HCT116 (cell line): ENCODE results near the gene COX20. TPM values are rescaled to one million over a fixed set of nuclear protein-coding genes. Genes with fewer than 3 reads are reported as not detected.

Experiments used
- ATAC-seq: fragments of 200-7000 bp; cut with Tn5 transposase; 2 replicates; pipeline ENCODE4 v1.9.1; 2020; ENCODE audit warnings: mild to moderate bottlenecking, moderate library complexity
- BruUV-seq: library from RNA; stranded (reverse); fragments of 400-500 nt; replicated peaks from 2 replicates; lab custom pipeline; 2021; lab: Mats Ljungman, UMichigan
- CTCF ChIA-PET: fragments of 300-600 bp; sonication (Branson Sonifier 250); formaldehyde crosslinking; loops from one replicate; lab custom pipeline; 2021; ENCODE audit warnings: antibody characterized with exemption; lab: Charles Lee
- POLR2A ChIA-PET: fragments of 300-600, 350-600 bp; sonication (Branson Sonifier 250); formaldehyde crosslinking; loops from one replicate; lab custom pipeline; 2021; ENCODE audit warnings: antibody characterized with exemption; lab: Charles Lee
- RAD21 ChIA-PET, 2 experiments: fragments of 300-600 bp; sonication (Branson Sonifier 250); formaldehyde crosslinking; loops; one replicate each; lab custom pipeline; 2023; ENCODE audit warnings: low total read pairs in 2 of 2; ENCODE audit not compliant: uncharacterized antibody in 2 of 2, unreplicated experiment in 2 of 2, low non-redundant PET in 1 of 2; lab: Charles Lee
- DNase-seq: peaks from one replicate; pipeline ENCODE4 v3.0.0-alpha.2; 2010; ENCODE audit warnings: low read depth, low spot score
- H2AFZ ChIP-seq: fragments of 200-600 bp; shearing (Covaris generic), sonication (generic); 2 replicates; pipeline ENCODE4 v1.6.1; 2017; ENCODE audit warnings: low read depth, mixed run types, mixed read lengths, antibody characterized with exemption, low read length; ENCODE audit not compliant: poor library complexity, severe bottlenecking
- H3K27ac ChIP-seq: 2 replicates; pipeline ENCODE4 v1.5.1; 2012; ENCODE audit warnings: low read depth, low read length
- H3K27me3 ChIP-seq: fragments of 200-600 bp; sonication (generic); 2 replicates; pipeline ENCODE4 v1.6.1; 2016; ENCODE audit warnings: mixed run types, low read length, mixed read lengths; ENCODE audit not compliant: insufficient read depth
- H3K36me3 ChIP-seq, 2 experiments: fragments of 200-500 bp in 1 of 2; fragments of 200-600 bp in 1 of 2; sonication (Bioruptor generic) in 1 of 2; sonication (generic) in 1 of 2; 2 replicates each; pipeline versions ENCODE4 v1.5.1 to v1.6.1; 2014 to 2016; ENCODE audit warnings: low read length in 2 of 2, inconsistent platforms in 1 of 2, mixed read lengths in 1 of 2, mixed run types in 1 of 2; ENCODE audit not compliant: insufficient read depth in 2 of 2, control insufficient read depth in 1 of 2
- H3K4me1 ChIP-seq, 2 experiments: fragments of 200-600 bp in 1 of 2; sonication (generic) in 1 of 2; 2 replicates each; pipeline versions ENCODE4 v1.5.1 to v1.6.1; 2012 to 2017; ENCODE audit warnings: low read length in 2 of 2, inconsistent platforms in 1 of 2, mild to moderate bottlenecking in 1 of 2, mixed read lengths in 1 of 2, mixed run types in 1 of 2, moderate library complexity in 1 of 2; ENCODE audit not compliant: insufficient read depth in 2 of 2, control insufficient read depth in 1 of 2
- H3K4me2 ChIP-seq: fragments of 200-600 bp; sonication (generic); 2 replicates; pipeline ENCODE4 v1.6.1; 2017; ENCODE audit warnings: mixed run types, low read length, mixed read lengths
- H3K4me3 ChIP-seq, 2 experiments: fragments of 200-600 bp in 1 of 2; sonication (generic) in 1 of 2; replicated peaks in 1 of 2; 2 replicates each; pipeline ENCODE4 v1.5.1; 2011 to 2016; ENCODE audit warnings: low read length in 2 of 2, control low read depth in 1 of 2, low read depth in 1 of 2, mild to moderate bottlenecking in 1 of 2, mixed read lengths in 1 of 2, mixed run types in 1 of 2
- H3K79me2 ChIP-seq: fragments of 200-600 bp; sonication (generic); 2 replicates; pipeline ENCODE4 v1.6.1; 2017; ENCODE audit warnings: mild to moderate bottlenecking, mixed run types, low read length, moderate library complexity, mixed read lengths; ENCODE audit not compliant: insufficient read depth
- H3K9ac ChIP-seq: fragments of 200-600 bp; sonication (generic); 2 replicates; pipeline ENCODE4 v1.6.1; 2016; ENCODE audit warnings: low read length, mixed read lengths
- H3K9me2 ChIP-seq: fragments of 200-600 bp; sonication (generic), shearing (Covaris generic); 2 replicates; pipeline ENCODE4 v1.6.1; 2017; ENCODE audit warnings: mixed run types, mild to moderate bottlenecking, moderate library complexity; ENCODE audit not compliant: insufficient read depth
- H3K9me3 ChIP-seq, 2 experiments: fragments of 200-500 bp in 1 of 2; fragments of 200-600 bp in 1 of 2; sonication (Bioruptor generic) in 1 of 2; sonication (generic) in 1 of 2; 2 replicates each; pipeline ENCODE4 v1.6.1; 2014 to 2017; ENCODE audit warnings: low read length in 2 of 2, mixed read lengths in 2 of 2, inconsistent platforms in 1 of 2, low read depth in 1 of 2, mild to moderate bottlenecking in 1 of 2, mixed run types in 1 of 2, moderate library complexity in 1 of 2; ENCODE audit not compliant: control insufficient read depth in 1 of 2, insufficient read depth in 1 of 2
- H4K20me1 ChIP-seq: fragments of 200-600 bp; sonication (generic), shearing (Covaris generic); 2 replicates; pipeline ENCODE4 v1.6.1; 2017; ENCODE audit warnings: mixed run types, mild to moderate bottlenecking, moderate library complexity; ENCODE audit not compliant: insufficient read depth
- ATF3 ChIP-seq: IDR thresholded peaks from 2 replicates; pipeline ENCODE4 v1.6.1; 2012
- EGR1 ChIP-seq: IDR thresholded peaks from 2 replicates; pipeline ENCODE4 v1.6.1; 2012; ENCODE audit warnings: low read depth
- ELF1 ChIP-seq: IDR thresholded peaks from 2 replicates; pipeline ENCODE4 v1.6.1; 2012; ENCODE audit warnings: low read depth, borderline replicate concordance
- EZH2 ChIP-seq: fragments of 200-600 bp; sonication (generic); IDR thresholded peaks from 2 replicates; pipeline ENCODE4 v1.6.1; 2017; ENCODE audit warnings: antibody characterized with exemption, mixed run types
- JUND ChIP-seq: IDR thresholded peaks from 2 replicates; pipeline ENCODE4 v1.6.1; 2012
- MAX ChIP-seq: IDR thresholded peaks from 2 replicates; pipeline ENCODE4 v1.6.1; 2012
- RAD21 ChIP-seq: IDR thresholded peaks from 2 replicates; pipeline ENCODE4 v1.6.1; 2012; ENCODE audit warnings: low read depth, mild to moderate bottlenecking
- SIN3A ChIP-seq: IDR thresholded peaks from 2 replicates; pipeline ENCODE4 v1.6.1; 2012; ENCODE audit warnings: low read depth
- SP1 ChIP-seq: IDR thresholded peaks from 2 replicates; pipeline ENCODE4 v1.6.1; 2012; ENCODE audit warnings: low read depth
- SRF ChIP-seq: IDR thresholded peaks from 2 replicates; pipeline ENCODE4 v1.6.1; 2012; ENCODE audit warnings: low read depth
- TCF7L2 ChIP-seq: IDR thresholded peaks from 2 replicates; pipeline ENCODE4 v1.7.0; 2011; ENCODE audit warnings: borderline replicate concordance, inconsistent platforms; ENCODE audit not compliant: insufficient read depth, insufficient read length; ENCODE audit errors: extremely low read depth
- YY1 ChIP-seq: IDR thresholded peaks from 2 replicates; pipeline ENCODE4 v1.6.1; 2011; ENCODE audit warnings: low read length, low read depth, moderate library complexity, mild to moderate bottlenecking; ENCODE audit not compliant: insufficient replicate concordance; ENCODE audit errors: extremely low read depth
- ZFX ChIP-seq: fragments of 450-650 bp; IDR thresholded peaks from 2 replicates; pipeline ENCODE4 v1.6.1; 2017
- ZNF274 ChIP-seq: fragments of 200-500 bp; sonication (Bioruptor generic); IDR thresholded peaks from 2 replicates; pipeline ENCODE4 v1.6.1; 2014; ENCODE audit warnings: mild to moderate bottlenecking, low read depth, low read length, inconsistent platforms
- intact Hi-C: fragments of 100-400 bp; cut with micrococcal nuclease; formaldehyde crosslinking; loops from 2 replicates; pipeline ENCODE4 v1.10.0; 2022
- total RNA-seq: library from RNA; stranded (reverse); gene quantifications from one replicate; pipeline ENCODE4 v1.2.1, GENCODE V29; 2021; ENCODE audit not compliant: unreplicated experiment
- TF ChIP-seq, protein P1 (sequence below): IDR thresholded peaks from 2 replicates; pipeline ENCODE4 v1.6.1; 2012; ENCODE audit warnings: low read depth
- TF ChIP-seq, protein P2 (sequence below), 3 experiments: fragments of 200-600 bp in 1 of 3; sonication (generic) in 1 of 3; IDR thresholded peaks in 2 of 3; conservative IDR thresholded peaks in 1 of 3; 2 replicates each; pipeline ENCODE4 v1.5.1; 2012 to 2017; ENCODE audit warnings: low read depth in 2 of 3, low read length in 2 of 3, antibody characterized with exemption in 1 of 3, borderline replicate concordance in 1 of 3, control low read depth in 1 of 3, mild to moderate bottlenecking in 1 of 3, mixed read lengths in 1 of 3, mixed run types in 1 of 3, moderate library complexity in 1 of 3; ENCODE audit not compliant: insufficient read depth in 1 of 3

The COX20 gene
- total RNA-seq, 1 experiment from 2014 or later: 48.1 TPM

GRCh38 chr1:244854166-244854565 is 18.7 kb downstream of the COX20 start:
- Histone ChIP-seq H3K4me1 (no peaks in the 10 kb centered on the region), H3K9me2 (no peaks in the 10 kb centered on the region), H3K4me3 (no peak overlapping the region), H4K20me1 (peaks cover 80% of the 10 kb centered on the region; the same call in 1 of the 2 replicates), H3K9me3 (no peaks in the 10 kb centered on the region), H3K4me2 (no peak overlapping the region), H3K79me2 (peaks cover 100% of the 10 kb centered on the region), H3K27ac (no peak overlapping the region), H3K9ac (no peak overlapping the region), H3K27me3 (no peaks in the 10 kb centered on the region), H2AFZ (no peak overlapping the region), H3K36me3 (peaks cover 73 to 88% of the 10 kb centered on the region in 2 experiments)
- POLR2A ChIA-PET: interaction anchor here (1.0 kb wide), 1 partner anchor 10 kb away, joined by 3 read pairs; no protein-coding TSS in a partner anchor
- no peak for TF ChIP-seq ZNF274
- no peak for TF ChIP-seq MAX
- TF ChIP-seq RAD21: no peak
- no peak for TF ChIP-seq SRF
- TF ChIP-seq, protein P1, sequence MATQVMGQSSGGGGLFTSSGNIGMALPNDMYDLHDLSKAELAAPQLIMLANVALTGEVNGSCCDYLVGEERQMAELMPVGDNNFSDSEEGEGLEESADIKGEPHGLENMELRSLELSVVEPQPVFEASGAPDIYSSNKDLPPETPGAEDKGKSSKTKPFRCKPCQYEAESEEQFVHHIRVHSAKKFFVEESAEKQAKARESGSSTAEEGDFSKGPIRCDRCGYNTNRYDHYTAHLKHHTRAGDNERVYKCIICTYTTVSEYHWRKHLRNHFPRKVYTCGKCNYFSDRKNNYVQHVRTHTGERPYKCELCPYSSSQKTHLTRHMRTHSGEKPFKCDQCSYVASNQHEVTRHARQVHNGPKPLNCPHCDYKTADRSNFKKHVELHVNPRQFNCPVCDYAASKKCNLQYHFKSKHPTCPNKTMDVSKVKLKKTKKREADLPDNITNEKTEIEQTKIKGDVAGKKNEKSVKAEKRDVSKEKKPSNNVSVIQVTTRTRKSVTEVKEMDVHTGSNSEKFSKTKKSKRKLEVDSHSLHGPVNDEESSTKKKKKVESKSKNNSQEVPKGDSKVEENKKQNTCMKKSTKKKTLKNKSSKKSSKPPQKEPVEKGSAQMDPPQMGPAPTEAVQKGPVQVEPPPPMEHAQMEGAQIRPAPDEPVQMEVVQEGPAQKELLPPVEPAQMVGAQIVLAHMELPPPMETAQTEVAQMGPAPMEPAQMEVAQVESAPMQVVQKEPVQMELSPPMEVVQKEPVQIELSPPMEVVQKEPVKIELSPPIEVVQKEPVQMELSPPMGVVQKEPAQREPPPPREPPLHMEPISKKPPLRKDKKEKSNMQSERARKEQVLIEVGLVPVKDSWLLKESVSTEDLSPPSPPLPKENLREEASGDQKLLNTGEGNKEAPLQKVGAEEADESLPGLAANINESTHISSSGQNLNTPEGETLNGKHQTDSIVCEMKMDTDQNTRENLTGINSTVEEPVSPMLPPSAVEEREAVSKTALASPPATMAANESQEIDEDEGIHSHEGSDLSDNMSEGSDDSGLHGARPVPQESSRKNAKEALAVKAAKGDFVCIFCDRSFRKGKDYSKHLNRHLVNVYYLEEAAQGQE: no peak
- no peak for TF ChIP-seq ATF3
- no peak for TF ChIP-seq SIN3A
- no peak for TF ChIP-seq JUND
- TF ChIP-seq YY1: no peak
- no peak for TF ChIP-seq TCF7L2
- TF ChIP-seq EZH2: no peak
- no peak for TF ChIP-seq EGR1
- no peak for TF ChIP-seq ELF1
- TF ChIP-seq ZFX: no peak
- TF ChIP-seq, protein P2, sequence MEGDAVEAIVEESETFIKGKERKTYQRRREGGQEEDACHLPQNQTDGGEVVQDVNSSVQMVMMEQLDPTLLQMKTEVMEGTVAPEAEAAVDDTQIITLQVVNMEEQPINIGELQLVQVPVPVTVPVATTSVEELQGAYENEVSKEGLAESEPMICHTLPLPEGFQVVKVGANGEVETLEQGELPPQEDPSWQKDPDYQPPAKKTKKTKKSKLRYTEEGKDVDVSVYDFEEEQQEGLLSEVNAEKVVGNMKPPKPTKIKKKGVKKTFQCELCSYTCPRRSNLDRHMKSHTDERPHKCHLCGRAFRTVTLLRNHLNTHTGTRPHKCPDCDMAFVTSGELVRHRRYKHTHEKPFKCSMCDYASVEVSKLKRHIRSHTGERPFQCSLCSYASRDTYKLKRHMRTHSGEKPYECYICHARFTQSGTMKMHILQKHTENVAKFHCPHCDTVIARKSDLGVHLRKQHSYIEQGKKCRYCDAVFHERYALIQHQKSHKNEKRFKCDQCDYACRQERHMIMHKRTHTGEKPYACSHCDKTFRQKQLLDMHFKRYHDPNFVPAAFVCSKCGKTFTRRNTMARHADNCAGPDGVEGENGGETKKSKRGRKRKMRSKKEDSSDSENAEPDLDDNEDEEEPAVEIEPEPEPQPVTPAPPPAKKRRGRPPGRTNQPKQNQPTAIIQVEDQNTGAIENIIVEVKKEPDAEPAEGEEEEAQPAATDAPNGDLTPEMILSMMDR (IDR thresholded peaks at IDR 0.05 in 2 of 3, conservative IDR thresholded peaks at IDR 0.05 in 1 of 3; ENCODE audit: borderline replicate concordance in 1 of 3, insufficient read depth in 1 of 3, low read depth in 2 of 3, low read length in 2 of 3): no peak
- TF ChIP-seq SP1: no peak
- ATAC-seq (no peak), DNase-seq (no peak)
- intact Hi-C loops: no loop called here
- RAD21 ChIA-PET: no interaction called here
- CTCF ChIA-PET: interaction anchor here (1.3 kb wide), 1 partner anchor 188 kb away, joined by 3 read pairs; no protein-coding TSS in a partner anchor
- no TSS peak for BruUV-seq
